ENCODE data around the gene PAK5.

DNA sequence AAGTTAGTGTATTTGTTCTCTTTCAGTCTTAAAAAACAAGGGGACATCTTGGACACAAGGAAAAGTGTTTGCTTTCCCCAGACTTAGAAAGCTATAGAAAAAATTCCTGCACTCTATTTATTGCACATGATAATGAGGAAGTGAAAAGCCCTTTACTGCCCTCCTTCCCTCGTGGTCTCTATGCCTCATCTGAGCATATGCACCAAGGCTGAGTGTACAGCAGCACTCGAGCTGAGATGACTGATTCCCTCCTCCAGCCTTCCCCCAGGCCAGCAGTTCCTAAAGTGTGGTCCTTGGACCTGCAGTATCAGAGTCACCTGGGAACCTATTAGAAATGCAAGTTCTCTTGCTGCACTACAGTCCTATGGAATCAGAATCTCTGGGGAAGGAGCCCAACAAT, 338.8 kb downstream of the PAK5 start:
- no peak for TF ChIP-seq CTCF (IDR thresholded peaks at IDR 0.05; ENCODE audit: insufficient read depth, low read length, poor library complexity, severe bottlenecking)
- TF ChIP-seq EZH2phosphoT487 (conservative IDR thresholded peaks at IDR 0.05; ENCODE audit: low read length) = no peak

All from SU-DHL-6 (cell line).